Tongue (tissue), 2 donors: ENCODE results near the gene CUBN. TPM values are rescaled to one million over a fixed set of nuclear protein-coding genes. Genes with fewer than 3 reads are reported as not detected.

Source experiments
- DNase-seq: peaks from one replicate; pipeline ENCODE4 v3.0.0-alpha.2; 2015
- total RNA-seq: library from RNA; depleted of rRNA; stranded (reverse); fragments of >200 nt; gene quantifications from one replicate; pipeline ENCODE4 v1.2.3, GENCODE V29; 2014

CUBN gene
- total RNA-seq, result 3.5 TPM

GRCh38 chr10:17129741-17130140, at the start of gene CUBN:
TSS of gene CUBN (minus strand) at chr10:17129811. CDS start at chr10:17129765, 46 bp downstream.
- no peak for DNase-seq

GRCh38 chr10:17179002-17179401, 49.4 kb upstream of the CUBN start:
- no peak for DNase-seq

GRCh38 chr10:17178006-17178405, 48.4 kb upstream of the CUBN start:
- no peak for DNase-seq

GRCh38 chr10:17177014-17177413, 47.4 kb upstream of the CUBN start:
- DNase-seq, result no peak

- DNase-seq, result no peak
These were observed 46.5 kb upstream of the CUBN start for GRCh38 chr10:17176091-17176490.

DNA sequence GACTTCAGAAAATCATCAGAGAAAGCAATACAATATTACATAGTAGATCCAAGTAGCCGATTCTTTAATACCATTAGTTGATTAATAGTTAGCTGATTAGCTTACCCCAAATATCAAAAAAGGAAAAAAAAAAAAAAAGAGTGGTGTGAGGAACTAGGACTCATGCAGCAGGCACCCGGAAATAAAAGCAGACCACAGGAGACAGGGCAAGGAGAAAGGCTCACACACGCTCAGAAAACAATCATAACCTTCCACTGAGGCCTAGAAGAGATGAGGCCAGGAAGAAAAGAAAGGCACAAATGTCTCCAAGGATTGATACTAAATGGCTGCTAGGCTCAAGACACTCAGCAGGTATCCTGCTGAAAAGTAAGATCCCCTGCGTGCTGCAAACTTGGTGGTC, 45.9 kb upstream of the CUBN start:
- no peak for DNase-seq

- DNase-seq, result no peak
These were observed 45.0 kb upstream of the CUBN start for GRCh38 chr10:17174626-17175025.

GRCh38 chr10:17171141-17171641, 41.6 kb upstream of the CUBN start:
- no peak for DNase-seq

DNA sequence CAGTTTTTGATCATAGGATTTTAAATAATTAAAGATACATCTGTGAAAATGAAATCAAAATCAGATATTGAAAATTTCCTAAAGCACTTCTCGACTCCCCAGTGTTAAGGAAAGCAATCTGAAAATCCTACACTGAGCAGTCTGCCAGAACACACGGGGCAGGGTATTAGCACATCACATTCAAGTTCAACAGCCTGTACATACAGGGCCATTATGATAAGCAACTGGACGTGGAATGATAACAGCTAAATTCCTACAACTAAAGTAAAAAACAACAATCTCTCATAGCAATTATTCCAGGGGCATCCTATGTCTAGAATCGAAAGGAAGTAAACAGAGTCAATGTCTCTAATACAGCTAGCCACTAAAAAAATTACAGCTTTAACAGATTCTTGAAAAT, 40.2 kb upstream of the CUBN start:
- no peak for DNase-seq

DNA sequence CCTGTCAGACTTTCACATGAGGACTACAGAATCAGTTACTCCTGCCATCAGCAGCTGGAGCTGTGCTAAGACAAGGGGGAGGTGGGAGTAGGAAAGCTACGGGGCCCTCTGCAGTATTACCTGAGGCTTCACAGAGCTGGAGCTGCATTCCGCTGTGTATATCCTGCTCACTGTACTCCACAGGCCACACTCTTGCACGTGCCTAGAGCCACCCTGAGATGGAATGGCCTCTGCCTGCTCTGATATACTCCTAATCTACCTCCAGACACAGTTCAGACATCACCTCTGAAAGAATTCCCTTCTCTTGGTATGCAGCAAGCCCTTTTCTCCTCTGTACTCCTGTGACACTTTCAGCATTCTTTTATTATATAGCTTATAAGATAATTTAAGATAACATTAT, 37.1 kb upstream of the CUBN start:
- no peak for DNase-seq

DNA sequence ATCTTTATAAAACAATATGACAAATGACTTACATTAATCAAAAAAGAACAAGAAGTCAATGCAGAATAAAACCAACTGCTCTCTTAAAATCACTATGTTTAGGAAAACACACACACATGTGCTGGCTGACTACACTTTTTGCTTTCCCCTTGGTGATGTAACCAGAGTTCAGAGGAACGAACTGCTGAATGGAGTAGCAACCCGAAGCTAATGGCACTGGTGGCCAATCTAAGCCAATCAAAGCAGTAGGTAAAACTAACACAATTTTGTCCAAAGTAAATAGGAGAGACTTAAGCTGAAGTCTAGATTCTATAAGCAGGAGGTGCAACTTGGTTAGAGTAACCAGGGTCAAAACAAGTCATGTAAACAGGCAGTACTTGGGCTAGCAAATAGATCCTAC, 33.2 kb upstream of the CUBN start:
- DNase-seq, result no peak

GRCh38 chr10:17161775-17162174, 32.2 kb upstream of the CUBN start:
- no peak for DNase-seq

DNA sequence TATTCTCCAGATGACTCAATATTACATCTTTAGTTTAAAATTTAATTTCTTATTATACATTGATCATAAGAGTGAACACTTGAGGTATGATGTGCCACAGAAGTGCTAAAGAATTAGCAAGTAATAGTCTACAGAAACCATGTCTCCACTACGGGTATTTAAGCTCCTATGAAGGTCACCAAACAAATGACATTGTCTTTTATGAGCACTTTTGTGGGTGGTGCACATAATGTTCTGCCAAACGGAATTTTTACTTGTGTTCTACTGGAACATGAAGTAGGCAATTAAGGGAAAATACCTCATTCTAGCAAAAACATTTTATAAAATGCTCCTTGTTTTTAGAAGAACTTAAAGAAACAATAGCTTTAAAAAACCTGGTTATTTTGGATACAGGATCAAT, 27.4 kb upstream of the CUBN start:
- no peak for DNase-seq

DNA sequence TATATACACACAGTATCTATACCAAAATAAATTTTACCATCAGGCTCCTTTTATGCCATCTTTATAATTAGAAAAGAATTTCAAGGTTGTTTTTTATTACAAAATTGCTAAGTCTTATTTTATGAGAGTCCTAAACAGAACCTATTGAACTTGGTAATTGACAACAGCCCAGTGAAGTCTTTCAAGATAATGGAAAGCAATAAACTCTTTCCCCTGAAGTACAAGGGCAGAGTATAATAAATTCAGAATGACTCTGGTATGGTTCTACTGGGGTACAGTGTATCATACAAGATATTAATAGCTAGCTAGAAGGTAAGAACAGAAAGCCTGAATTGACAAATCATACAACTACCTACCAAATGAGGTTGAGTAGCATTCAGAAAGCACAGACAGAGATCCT, 26.2 kb upstream of the CUBN start:
- no peak for DNase-seq

DNA sequence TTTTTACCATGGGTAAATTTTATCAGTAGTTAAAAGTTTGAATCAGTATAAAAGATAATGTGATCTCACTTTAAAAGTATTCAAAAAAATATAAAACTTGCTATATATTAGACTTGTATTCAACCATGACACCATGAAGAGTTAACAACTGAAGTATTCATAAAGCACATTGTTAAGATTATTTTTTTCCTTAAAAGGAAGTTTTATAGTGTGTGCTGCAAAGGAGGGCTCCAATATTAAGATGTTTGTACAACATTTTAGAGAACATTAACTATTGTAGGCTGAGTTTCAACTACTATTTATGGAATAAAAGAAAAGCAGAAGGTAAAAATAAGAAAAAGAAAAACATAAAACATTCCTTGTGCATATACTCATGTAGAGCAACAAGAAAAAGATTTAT, 24.5 kb upstream of the CUBN start:
- DNase-seq, result no peak

GRCh38 chr10:17153321-17153720, 23.7 kb upstream of the CUBN start:
- DNase-seq, result no peak

- no peak for DNase-seq
These were observed 22.1 kb upstream of the CUBN start for GRCh38 chr10:17151716-17152115.

GRCh38 chr10:17147884-17148489, 18.4 kb upstream of the CUBN start:
- DNase-seq, result peak; percentile 18

DNA sequence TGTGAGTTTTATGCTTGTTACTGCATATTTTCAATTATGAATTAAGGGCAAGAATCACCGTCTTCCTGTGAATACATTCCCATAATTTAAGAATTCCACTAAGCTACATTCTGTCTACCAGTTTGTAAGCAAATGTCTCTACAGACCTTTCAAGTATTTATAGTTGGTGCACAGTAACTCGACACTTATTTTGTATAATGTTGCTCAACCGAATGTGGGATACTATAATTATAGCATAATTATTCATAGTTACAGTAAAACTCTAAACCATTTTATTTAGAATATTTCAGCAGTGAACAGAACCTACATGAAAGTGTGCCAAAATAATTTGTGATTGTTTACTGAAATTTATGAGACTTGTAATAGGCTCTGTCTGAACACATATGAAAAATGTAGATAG, 17.3 kb upstream of the CUBN start:
- no peak for DNase-seq

GRCh38 chr10:17145239-17145638, 15.6 kb upstream of the CUBN start:
- no peak for DNase-seq

GRCh38 chr10:17144757-17145156, 15.1 kb upstream of the CUBN start:
- no peak for DNase-seq

DNA sequence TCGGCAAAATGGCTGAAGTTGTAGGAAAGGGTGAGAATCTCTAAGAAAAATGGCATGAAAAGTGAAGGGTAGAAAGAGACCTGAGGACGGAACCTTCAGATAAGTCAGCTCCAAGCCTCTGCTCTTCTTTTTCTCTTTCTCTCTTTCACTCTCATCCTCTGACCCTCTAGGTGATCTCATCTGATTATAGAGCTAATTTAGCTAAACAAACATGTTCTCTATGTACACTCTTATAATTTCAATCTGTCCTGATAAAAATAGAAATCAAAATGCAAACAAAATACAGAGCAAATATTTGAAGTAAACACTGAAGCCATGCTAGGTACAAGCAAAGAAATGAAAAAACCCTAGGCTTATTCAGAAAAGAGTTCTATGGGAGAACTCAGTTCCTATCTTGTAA, 14.4 kb upstream of the CUBN start:
- no peak for DNase-seq

GRCh38 chr10:17143055-17143690, 13.6 kb upstream of the CUBN start:
- no peak for DNase-seq

GRCh38 chr10:17141504-17142229, 12.1 kb upstream of the CUBN start:
- DNase-seq, result no peak
